ENCODE measurements around the gene PITPNM3. TPM values are rescaled to one million over a fixed set of nuclear protein-coding genes. Genes with fewer than 3 reads are reported as not detected.

PITPNM3 gene
- total RNA-seq, 2 experiments from 2014 or later, result 0.37 to 0.76 TPM

DNA sequence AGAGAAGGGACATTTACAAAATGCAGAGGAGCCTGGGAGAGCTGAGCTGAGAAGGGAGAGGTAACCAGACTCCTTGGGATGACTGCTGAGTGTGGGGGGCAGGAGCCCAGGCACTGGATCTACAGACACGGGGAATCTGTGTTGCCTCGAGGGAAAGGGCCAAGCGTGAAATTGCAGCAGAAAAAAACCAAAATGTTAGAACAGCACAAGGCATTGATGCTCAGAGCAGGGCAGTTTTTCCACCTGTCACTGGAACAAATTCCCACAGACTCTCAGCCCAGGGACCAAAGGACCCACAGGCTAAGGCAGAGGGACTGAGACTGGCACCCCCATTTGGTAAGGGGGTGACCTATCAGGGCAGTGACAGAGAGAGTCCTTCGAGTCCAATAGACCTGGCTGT lies 2.0 kb downstream of the PITPNM3 start:
- no peak overlapping the region for H3K27ac Mint-ChIP-seq
- no peak overlapping the region for H3K4me3 Mint-ChIP-seq
- H3K36me3 Mint-ChIP-seq, result no peaks in the 10 kb centered on the region
- ATAC-seq (no peak), DNase-seq (no peak)
- H3K27me3 Mint-ChIP-seq, result peaks cover 49% of the 10 kb centered on the region
- CTCF ChIA-PET, result no interaction called here
- peaks cover 4% of the 10 kb centered on the region for H3K4me1 Mint-ChIP-seq
- H3K9me3 Mint-ChIP-seq (ENCODE audit: low read depth), result no peaks in the 10 kb centered on the region

DNA sequence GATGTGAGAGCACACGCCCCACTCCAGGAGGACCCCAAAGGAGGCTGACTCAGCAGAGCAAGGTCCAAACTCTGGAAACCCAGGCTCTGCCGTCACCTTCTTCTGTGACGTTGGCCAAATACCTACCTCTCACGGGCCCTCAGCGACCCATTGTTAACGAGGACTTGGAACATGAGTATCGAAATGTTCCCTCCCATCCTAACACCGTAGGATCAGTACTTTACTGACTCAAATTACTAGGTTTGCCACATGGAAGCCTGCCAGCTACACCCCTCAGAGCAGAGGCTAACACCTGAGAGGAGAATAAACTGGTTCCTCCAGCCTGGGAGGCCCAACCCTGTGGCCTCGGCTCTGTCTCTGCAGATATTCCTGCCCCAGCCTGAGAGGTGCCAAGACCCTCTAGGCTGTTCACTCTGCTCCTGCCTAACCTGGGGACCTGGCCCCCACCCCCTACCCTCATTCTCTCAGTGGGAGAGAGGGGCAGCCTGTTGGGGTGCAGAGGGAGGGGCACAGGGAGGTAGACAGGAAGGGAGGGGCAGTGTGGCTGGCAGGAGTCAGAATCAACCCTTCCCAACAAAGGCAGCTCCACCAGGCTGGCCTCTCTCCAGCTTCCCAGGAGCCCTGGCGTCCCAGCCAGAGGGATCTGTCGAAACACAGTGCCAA lies 4.4 kb downstream of the PITPNM3 start:
- no peaks in the 10 kb centered on the region for H3K36me3 Mint-ChIP-seq
- DNase-seq (no peak), ATAC-seq (no peak)
- H3K4me3 Mint-ChIP-seq, result no peak overlapping the region
- H3K27me3 Mint-ChIP-seq, result peaks cover 37% of the 10 kb centered on the region
- H3K9me3 Mint-ChIP-seq (ENCODE audit: low read depth), result no peaks in the 10 kb centered on the region
- no peak overlapping the region for H3K27ac Mint-ChIP-seq
- peaks cover 16% of the 10 kb centered on the region for H3K4me1 Mint-ChIP-seq
- CTCF ChIA-PET, result no interaction called here

DNA sequence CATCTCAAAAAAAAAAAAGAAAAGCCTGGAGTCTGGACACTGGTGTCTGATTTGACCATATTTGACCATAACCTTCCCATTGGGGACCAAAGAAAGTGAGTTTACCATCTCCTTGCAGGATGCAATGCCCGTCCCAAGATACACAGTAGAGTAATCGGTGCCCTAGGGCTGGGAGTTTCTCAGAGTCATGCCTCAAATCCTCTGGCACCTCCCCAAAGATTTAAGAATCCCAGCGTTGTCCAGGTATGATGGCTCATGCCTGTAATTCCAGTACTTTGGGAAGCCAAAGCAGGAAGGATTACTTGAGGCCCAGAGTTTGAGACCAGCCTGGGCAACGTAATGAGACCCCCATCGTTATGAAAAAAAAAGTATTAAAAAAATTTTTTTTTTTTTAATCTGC lies 5.0 kb downstream of the PITPNM3 start:
- H3K27ac Mint-ChIP-seq, result no peak overlapping the region
- no peak for ATAC-seq
- CTCF ChIA-PET, result no interaction called here
- H3K4me3 Mint-ChIP-seq, result no peak overlapping the region
- H3K36me3 Mint-ChIP-seq, result no peaks in the 10 kb centered on the region
- peaks cover 18% of the 10 kb centered on the region for H3K4me1 Mint-ChIP-seq
- no peak for DNase-seq
- no peaks in the 10 kb centered on the region for H3K9me3 Mint-ChIP-seq (ENCODE audit: low read depth)
- H3K27me3 Mint-ChIP-seq, result peaks cover 32% of the 10 kb centered on the region

DNA sequence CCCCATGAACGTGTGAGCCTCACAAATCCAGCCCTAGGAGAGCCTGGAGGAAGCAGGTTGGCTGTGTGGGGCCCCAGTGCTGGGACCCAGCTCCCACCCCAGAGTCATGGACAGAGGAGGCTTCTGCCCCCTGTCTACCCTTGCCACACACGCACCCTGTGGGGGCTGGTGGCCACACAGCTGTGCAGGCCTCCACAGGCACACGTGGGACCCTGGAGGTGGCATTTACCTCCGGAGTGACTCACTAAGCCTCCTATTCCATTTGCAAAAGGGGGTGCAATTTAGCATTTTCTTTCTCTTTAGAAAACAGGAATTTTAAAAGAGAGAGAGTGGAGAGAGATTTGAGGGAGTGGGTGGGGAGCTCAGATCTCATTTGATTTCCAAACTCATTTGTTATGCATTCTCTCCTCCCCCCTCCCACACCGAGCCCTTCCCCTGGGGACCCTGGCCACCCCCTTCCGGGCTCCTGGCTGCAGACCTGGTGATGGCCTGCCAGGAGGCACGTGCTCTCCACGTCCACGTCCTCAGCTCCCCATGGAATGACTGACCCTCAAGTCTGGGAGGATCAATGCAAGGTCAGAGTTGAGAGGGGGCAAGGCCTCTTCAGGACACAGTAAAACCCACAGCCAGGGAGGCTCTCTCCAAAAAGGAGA lies 6.8 kb downstream of the PITPNM3 start:
- Mint-ChIP-seq H3K27me3 (peaks cover 27% of the 10 kb centered on the region), H3K4me3 (no peak overlapping the region), H3K27ac (no peak overlapping the region), H3K36me3 (no peaks in the 10 kb centered on the region), H3K4me1 (peaks cover 18% of the 10 kb centered on the region), H3K9me3 (ENCODE audit: low read depth) (no peaks in the 10 kb centered on the region)
- CTCF ChIA-PET, result interaction anchor here (2.2 kb wide), 1 partner anchor 76 kb away, joined by 12 read pairs; no protein-coding TSS in a partner anchor
- ATAC-seq, result no peak
- DNase-seq, result no peak

DNA sequence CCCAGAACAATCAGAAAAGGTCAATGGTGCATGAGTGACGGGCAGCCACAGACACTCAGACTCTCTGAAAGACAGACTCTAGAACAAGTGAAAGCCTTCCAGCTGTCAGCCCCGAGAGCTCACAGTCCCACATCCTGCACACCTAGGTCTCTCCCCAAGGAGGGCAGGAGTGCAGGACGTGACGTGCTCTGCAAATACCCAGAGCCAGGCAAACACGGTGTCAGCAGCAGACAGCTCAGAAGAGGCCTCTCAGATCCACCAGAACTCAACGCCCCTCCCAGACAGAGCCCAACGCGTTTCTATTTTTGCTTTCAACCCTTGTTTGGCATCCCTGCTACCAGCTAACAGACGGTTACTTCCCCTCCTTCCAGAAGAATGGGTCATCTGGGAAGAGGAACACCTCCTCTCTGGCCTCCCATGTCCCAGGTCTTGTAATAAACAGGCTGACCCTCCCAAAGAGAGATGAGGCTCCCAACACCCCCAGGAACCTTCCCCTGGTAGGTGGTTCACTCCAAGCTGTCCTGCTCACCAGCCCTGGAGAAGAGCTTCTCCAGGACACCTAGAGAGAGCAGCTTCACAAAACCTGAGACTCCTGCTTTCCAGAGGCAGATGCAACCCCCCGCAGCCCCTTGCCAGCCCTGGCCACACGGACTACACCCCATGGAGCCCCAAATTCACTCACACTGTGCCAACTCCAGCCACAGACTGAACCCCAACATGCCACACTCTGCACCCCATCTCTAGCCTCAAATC lies 7.6 kb downstream of the PITPNM3 start:
- Mint-ChIP-seq H3K4me3 (no peak overlapping the region), H3K36me3 (no peaks in the 10 kb centered on the region), H3K4me1 (peaks cover 18% of the 10 kb centered on the region), H3K9me3 (ENCODE audit: low read depth) (no peaks in the 10 kb centered on the region), H3K27me3 (peaks cover 19% of the 10 kb centered on the region), H3K27ac (no peak overlapping the region)
- CTCF ChIA-PET, result interaction anchor here (2.2 kb wide), 1 partner anchor 76 kb away, joined by 12 read pairs; no protein-coding TSS in a partner anchor
- ATAC-seq (peak; percentile 85), DNase-seq (peak; percentile 71)

DNA sequence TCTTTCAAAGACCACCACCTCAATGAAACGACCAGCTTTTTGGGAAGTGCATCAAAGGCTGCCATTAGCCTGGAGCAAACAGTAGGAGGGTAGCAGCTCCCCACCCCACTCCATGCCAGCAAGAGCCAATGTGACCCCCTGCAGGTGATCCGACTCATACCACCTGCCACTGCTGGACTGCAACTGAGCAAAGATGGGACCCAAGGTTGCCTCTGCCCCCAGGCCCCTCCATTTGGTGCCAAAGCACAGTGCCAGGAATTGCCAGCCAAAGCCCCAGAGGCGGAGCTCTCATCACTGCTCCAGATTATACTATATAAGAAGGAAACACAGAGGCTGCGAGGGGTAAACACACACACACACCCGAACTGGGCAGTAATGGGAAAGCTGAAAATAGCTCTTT lies 8.3 kb downstream of the PITPNM3 start:
- Mint-ChIP-seq H3K4me3 (no peak overlapping the region), H3K27me3 (peaks cover 12% of the 10 kb centered on the region), H3K9me3 (ENCODE audit: low read depth) (no peaks in the 10 kb centered on the region), H3K36me3 (no peaks in the 10 kb centered on the region), H3K27ac (no peak overlapping the region), H3K4me1 (peaks cover 18% of the 10 kb centered on the region)
- ATAC-seq (no peak), DNase-seq (no peak)
- CTCF ChIA-PET, result interaction anchor here (2.2 kb wide), 1 partner anchor 75 kb away, joined by 12 read pairs; no protein-coding TSS in a partner anchor

DNA sequence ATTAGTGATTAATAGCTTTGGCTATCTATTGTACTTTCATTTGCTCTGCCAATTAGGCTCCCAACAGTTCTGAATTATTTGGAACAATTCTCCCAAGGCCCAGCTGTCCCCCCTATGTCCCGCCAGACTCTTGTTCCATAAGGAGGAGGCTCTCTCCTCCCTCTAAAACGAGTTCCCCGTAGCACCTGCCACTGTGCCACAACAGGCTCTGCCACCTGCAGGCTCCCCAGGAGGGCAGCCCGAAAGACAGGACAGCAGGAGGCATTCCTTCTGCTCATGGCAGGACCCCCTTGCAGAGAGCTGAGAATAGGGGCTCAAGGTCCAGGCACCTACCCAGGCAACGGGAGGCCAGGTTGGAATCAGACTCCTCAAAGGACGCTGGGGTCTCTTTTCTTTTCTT lies 9.0 kb downstream of the PITPNM3 start:
- Mint-ChIP-seq H3K4me3 (no peak overlapping the region), H3K27ac (no peak overlapping the region), H3K27me3 (peaks cover 9% of the 10 kb centered on the region), H3K9me3 (ENCODE audit: low read depth) (no peaks in the 10 kb centered on the region), H3K4me1 (peaks cover 18% of the 10 kb centered on the region), H3K36me3 (no peaks in the 10 kb centered on the region)
- no peak for ATAC-seq
- DNase-seq, result no peak
- CTCF ChIA-PET, result interaction anchor here (2.2 kb wide), 1 partner anchor 74 kb away, joined by 12 read pairs; no protein-coding TSS in a partner anchor

DNA sequence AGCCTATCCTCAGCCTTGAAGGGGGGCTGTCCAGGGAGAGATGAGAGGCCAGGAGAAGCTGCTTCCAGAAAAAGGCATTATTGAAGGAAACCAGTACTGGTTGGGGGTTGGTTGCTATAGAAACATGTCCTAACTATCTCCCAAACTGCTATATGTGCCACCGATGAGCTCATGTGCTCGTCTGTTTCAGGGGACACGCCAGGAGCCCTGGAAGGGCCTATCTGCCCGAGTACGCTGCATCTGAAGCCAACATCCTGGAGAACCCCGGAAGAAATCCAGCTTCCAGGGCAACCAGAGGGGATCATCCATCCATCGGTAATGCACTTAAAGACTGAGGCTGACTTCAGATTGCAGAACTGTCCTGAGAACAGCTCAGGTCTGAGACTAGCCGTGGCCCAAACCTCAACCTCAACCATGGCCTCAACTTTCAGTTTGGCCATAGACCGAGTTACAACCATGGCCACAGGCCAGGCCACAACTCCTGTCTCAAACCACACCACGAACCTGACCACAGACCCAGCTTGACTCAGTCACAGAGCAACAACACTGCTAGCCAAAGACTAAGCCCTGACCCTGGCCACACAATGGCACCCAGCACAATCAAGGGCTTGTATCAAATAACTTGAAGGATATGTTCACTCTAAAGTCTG lies 10.2 kb downstream of the PITPNM3 start:
- Mint-ChIP-seq H3K4me1 (peaks cover 18% of the 10 kb centered on the region), H3K36me3 (no peaks in the 10 kb centered on the region), H3K27ac (no peak overlapping the region), H3K4me3 (no peak overlapping the region), H3K27me3 (peaks cover 9% of the 10 kb centered on the region), H3K9me3 (ENCODE audit: low read depth) (no peaks in the 10 kb centered on the region)
- CTCF ChIA-PET, result no interaction called here
- ATAC-seq (no peak), DNase-seq (no peak)

DNA sequence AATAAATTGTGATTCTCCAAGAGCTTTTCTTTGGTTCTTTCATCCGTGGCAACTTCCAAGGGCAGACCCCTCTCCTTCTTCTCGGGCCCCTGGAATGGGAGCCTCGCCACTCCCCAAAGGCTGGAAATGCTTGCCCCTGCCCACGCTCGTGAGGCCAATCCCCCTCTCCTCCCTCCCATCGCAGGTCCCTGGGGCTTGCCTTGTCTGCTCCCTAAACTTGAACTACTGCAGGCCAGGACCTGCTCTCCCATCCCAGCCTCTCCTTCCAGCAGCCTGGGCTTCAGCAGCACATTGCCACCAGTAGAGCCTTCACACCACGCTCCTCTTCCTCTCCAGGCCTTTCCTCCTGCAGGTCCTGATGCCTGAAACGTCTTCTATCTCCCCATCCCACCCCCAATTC lies 11.1 kb downstream of the PITPNM3 start:
- H3K9me3 Mint-ChIP-seq (ENCODE audit: low read depth), result no peaks in the 10 kb centered on the region
- ATAC-seq (no peak), DNase-seq (no peak)
- H3K36me3 Mint-ChIP-seq, result no peaks in the 10 kb centered on the region
- H3K4me1 Mint-ChIP-seq, result peaks cover 18% of the 10 kb centered on the region
- H3K4me3 Mint-ChIP-seq, result no peak overlapping the region
- no peak overlapping the region for H3K27ac Mint-ChIP-seq
- H3K27me3 Mint-ChIP-seq, result peaks cover 9% of the 10 kb centered on the region
- CTCF ChIA-PET, result no interaction called here

DNA sequence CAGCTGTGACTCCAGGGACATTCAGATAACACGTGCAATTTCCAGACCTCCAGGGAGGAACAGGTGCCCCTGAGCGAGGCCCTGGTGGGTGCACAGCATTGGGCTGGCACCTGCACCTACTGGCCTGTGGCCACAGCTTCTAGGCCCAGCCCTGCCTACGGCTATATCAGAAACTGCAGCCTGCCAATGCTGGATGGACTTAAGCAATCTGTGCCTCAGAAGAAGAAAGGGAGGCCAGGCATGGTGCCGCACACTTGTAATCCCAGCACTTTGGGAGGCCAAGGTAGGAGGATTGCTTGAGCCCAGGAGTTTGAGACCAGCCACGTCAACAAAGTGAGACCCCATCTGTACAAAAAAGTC lies 12.4 kb downstream of the PITPNM3 start:
- H3K4me3 Mint-ChIP-seq, result no peak overlapping the region
- H3K36me3 Mint-ChIP-seq, result no peaks in the 10 kb centered on the region
- ATAC-seq (no peak), DNase-seq (no peak)
- H3K9me3 Mint-ChIP-seq (ENCODE audit: low read depth), result no peaks in the 10 kb centered on the region
- peaks cover 9% of the 10 kb centered on the region for H3K27me3 Mint-ChIP-seq
- CTCF ChIA-PET, result no interaction called here
- H3K27ac Mint-ChIP-seq, result no peak overlapping the region
- peaks cover 15% of the 10 kb centered on the region for H3K4me1 Mint-ChIP-seq

DNA sequence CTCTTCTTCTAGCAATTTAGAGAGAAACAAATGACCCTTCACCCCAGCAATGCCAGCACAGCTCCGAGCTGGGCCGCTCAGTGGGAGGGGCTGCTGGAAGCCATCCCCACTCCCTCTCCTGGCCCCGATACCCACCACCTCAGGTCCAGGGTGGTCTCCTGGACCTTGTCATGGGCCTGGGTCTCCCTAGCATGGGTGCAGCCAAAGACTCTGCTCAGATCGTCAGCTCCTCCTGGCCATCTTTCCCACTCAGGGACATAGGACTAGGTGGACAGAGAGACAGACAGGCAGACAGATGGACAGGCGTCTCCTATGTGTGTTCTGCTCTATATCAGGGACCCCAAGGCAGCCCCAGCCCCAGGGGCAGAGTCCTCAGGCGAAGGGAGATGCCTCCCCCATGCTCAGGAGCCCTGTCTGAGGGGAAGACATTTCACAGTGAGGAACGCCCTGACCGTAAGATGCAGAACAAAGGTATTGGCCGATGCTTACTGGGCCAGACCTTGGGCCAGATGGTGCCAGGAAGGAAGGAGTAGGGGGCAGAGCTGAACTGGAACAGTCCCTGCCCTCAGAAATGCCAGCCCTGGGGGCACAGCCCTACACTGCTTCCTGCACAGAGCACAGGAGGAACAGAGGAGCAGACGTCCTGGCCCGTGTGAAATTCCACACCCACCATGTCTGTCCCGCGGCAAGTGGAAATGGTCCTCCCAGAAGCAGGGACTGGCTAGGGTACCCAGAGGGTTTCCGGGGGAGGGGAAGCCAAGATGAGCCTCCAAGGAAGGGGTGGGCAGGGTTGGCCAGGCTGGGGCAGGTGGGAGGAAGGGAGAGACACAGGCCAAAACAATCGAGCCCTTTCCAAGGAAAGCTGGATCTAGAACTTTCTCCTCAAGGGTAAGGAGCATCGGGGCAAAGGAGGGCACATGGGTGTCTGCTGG lies 13.0 kb downstream of the PITPNM3 start:
- no peak overlapping the region for H3K4me3 Mint-ChIP-seq
- H3K9me3 Mint-ChIP-seq (ENCODE audit: low read depth), result no peaks in the 10 kb centered on the region
- DNase-seq (no peak), ATAC-seq (no peak)
- H3K27me3 Mint-ChIP-seq, result peaks cover 9% of the 10 kb centered on the region
- CTCF ChIA-PET, result no interaction called here
- no peaks in the 10 kb centered on the region for H3K36me3 Mint-ChIP-seq
- H3K4me1 Mint-ChIP-seq, result peaks cover 9% of the 10 kb centered on the region
- H3K27ac Mint-ChIP-seq, result no peak overlapping the region

DNA sequence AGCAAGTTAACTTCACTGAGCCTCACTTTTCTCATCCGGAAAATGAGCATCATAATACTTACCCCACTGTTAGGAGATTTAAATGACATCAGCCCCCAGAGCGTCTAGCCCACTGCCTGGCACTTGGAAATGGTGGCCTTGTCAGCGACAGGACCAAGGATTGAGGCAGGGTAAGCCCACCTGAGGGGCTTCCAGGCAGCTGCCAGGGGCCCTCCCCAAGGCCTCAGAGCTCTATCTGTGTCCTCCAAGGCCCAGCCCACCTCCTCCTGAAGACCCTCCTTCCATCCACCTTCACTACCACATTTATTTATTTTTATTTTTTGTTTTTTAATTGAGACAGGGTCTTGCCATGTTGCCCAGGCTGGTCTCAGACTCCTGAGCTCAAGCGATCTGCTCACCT lies 13.8 kb downstream of the PITPNM3 start:
- no peak overlapping the region for H3K27ac Mint-ChIP-seq
- H3K4me3 Mint-ChIP-seq, result no peak overlapping the region
- no peak for ATAC-seq

DNA sequence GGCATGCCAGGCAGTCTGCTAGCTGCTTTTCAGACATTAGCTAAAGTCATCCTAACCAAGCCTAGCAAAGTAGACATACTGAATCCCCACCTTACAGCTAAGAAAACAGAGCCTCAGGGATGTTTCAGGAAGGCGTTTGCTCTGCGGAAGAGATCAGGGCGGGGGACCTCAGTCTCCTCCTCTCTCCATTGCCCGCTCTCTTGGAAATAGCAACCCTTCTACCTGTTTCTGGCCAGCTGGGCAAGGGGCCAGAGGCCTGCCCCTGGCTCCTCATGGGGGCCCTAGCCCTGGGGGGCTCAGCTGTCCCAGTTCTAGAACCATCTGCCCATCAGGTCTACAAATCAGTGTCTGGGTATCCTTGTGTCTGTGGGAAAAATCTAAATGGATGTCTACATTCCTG lies 14.5 kb downstream of the PITPNM3 start:
- ATAC-seq (no peak), DNase-seq (no peak)
- H3K4me1 Mint-ChIP-seq, result peaks cover 5% of the 10 kb centered on the region
- H3K27ac Mint-ChIP-seq, result no peak overlapping the region
- H3K27me3 Mint-ChIP-seq, result peaks cover 5% of the 10 kb centered on the region
- H3K36me3 Mint-ChIP-seq, result no peaks in the 10 kb centered on the region
- no peaks in the 10 kb centered on the region for H3K9me3 Mint-ChIP-seq (ENCODE audit: low read depth)
- H3K4me3 Mint-ChIP-seq, result no peak overlapping the region
- CTCF ChIA-PET, result no interaction called here

More for the DNA sequence above, 13.8 kb downstream of the PITPNM3 start:
- CTCF ChIA-PET, result no interaction called here
- Mint-ChIP-seq H3K27me3 (peaks cover 9% of the 10 kb centered on the region), H3K4me1 (peaks cover 5% of the 10 kb centered on the region), H3K9me3 (ENCODE audit: low read depth) (no peaks in the 10 kb centered on the region), H3K36me3 (no peaks in the 10 kb centered on the region)
- DNase-seq, result no peak
